BJ (cell line): ENCODE results near the gene MPHOSPH9. TPM values are rescaled to one million over a fixed set of nuclear protein-coding genes. Genes with fewer than 3 reads are reported as not detected.

Experiments
- CTCF ChIA-PET: fragments of 350-600 bp; formaldehyde crosslinking; extraction: SDS; loops from one replicate; lab custom pipeline; 2021; ENCODE audit warnings: antibody characterized with exemption, inconsistent platforms; lab: Yijun Ruan, JAX
- POLR2A ChIA-PET: fragments of 300-600 bp; sonication (Branson Sonifier 250); formaldehyde crosslinking; extraction: SDS; loops from one replicate; lab custom pipeline; 2021; ENCODE audit warnings: antibody characterized with exemption; lab: Charles Lee
- DNase-seq: peaks from one replicate; pipeline ENCODE4 v3.0.0-alpha.2; 2011; ENCODE audit warnings: low read depth
- H3K27me3 ChIP-seq: 2 replicates; pipeline ENCODE4 v1.6.0; 2011; ENCODE audit warnings: low read length; ENCODE audit not compliant: control insufficient read depth, insufficient read depth
- H3K36me3 ChIP-seq: 2 replicates; pipeline ENCODE4 v1.5.1; 2011; ENCODE audit warnings: low read length; ENCODE audit not compliant: control insufficient read depth, insufficient read depth
- H3K4me3 ChIP-seq: 2 replicates; pipeline ENCODE4 v1.5.1; 2011; ENCODE audit warnings: low read depth, mild to moderate bottlenecking, control low read depth, low read length
- CTCF ChIP-seq: IDR thresholded peaks from 2 replicates; pipeline ENCODE4 v1.5.1; 2011; ENCODE audit warnings: low read depth, mild to moderate bottlenecking, control low read depth, inconsistent platforms, low read length, moderate library complexity; ENCODE audit not compliant: insufficient read depth
- polyA plus RNA-seq: library from polyadenylated mRNA; depleted of rRNA; stranded (reverse); fragments of >200 nt; gene quantifications from 2 replicates; pipeline ENCODE4 v1.2.3, GENCODE V29; 2011

MPHOSPH9 gene
- polyA plus RNA-seq, 1 experiment, result 7.6 TPM

GRCh38 chr12:123152833-123153232, 80.1 kb downstream of the MPHOSPH9 start:
- DNase-seq, result no peak
- CTCF ChIA-PET, result interaction anchor here (2.1 to 3.3 kb wide), 2 partner anchors 24 to 109 kb away, joined by 5 to 28 read pairs; no protein-coding TSS in a partner anchor
- POLR2A ChIA-PET, result no interaction called here
- TF ChIP-seq CTCF, result no peak
- Histone ChIP-seq H3K27me3 (no peaks in the 10 kb centered on the region; the same call in 1 of the 2 replicates), H3K36me3 (no peaks in the 10 kb centered on the region), H3K4me3 (no peak overlapping the region)

DNA sequence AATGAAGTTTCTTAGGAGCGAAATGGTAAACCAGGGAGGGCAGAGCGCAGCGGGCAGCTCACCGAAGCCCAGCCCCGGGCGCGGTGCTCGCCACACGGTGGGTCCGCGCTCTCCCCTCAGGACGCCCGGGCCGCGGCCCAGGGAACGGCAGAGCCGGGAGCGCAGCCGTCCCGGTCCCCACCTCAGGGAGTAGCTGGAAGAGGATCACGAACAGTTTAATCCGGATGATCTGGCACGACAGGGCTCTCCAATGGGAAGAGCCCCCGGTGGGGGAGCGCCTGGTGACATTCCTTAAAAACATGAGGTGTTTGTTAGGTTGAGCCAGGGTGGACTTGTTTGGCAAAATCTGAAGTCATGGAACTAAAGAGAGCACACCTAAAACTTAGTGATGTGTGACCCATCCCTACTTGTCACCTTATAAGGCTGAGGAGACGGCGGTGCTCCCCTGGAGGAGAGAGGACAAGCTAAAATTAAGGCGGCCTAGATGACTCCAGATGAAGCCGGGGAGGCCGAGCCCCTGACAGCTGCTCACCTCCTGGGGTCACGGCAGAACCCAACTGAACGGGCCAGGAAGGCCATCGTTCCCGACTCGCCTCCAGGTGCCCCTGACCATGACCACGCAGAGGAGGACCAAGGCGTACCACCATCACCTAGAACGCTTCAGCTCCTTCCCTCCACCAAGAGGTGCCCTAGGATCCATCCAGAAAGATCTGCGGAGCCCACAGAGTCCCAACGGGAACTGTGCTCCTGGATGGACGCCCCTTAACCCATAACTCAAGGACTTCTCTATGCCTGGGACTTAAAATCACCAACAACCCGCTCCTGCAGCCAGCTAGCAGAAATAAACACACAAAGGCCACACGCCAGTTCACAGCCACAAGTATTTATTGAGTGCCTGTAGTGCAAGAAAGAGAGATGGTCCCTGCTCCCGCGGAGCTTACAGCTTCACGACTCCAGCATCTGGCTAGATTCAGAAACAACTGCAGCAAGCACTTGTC, 81.2 kb downstream of the MPHOSPH9 start:
- TF ChIP-seq CTCF, result no peak
- no peak for DNase-seq
- H3K27me3 ChIP-seq, result no peaks in the 10 kb centered on the region; the same call in 1 of the 2 replicates
- H3K4me3 ChIP-seq, result peak overlapping the region; percentile 57
- ChIA-PET CTCF (interaction anchor here (0.8 to 3.3 kb wide), 7 partner anchors 14 to 108 kb away, joined by 3 to 28 read pairs (median 3); no protein-coding TSS in a partner anchor), POLR2A (interaction anchor here (0.5 kb wide), 1 partner anchor 317 kb away, joined by 5 read pairs; no protein-coding TSS in a partner anchor)
- no peaks in the 10 kb centered on the region for H3K36me3 ChIP-seq

- ChIA-PET CTCF (interaction anchor here (0.8 to 3.3 kb wide), 8 partner anchors 15 to 107 kb away, joined by 3 to 28 read pairs (median 4); no protein-coding TSS in a partner anchor), POLR2A (interaction anchor here (0.5 to 0.6 kb wide), 2 partner anchors 10 to 317 kb away, joined by 4 to 5 read pairs; no protein-coding TSS in a partner anchor)
- no peak for TF ChIP-seq CTCF
- Histone ChIP-seq H3K36me3 (no peaks in the 10 kb centered on the region), H3K27me3 (no peaks in the 10 kb centered on the region; the same call in 1 of the 2 replicates), H3K4me3 (peak within 1 kb of the TSS; percentile 57)
- DNase-seq, result no peak
Measured at GRCh38 chr12:123150744-123151456, 82.0 kb downstream of the MPHOSPH9 start, which contains the start of gene PITPNM2. Gene PITPNM2, minus strand, starts transcription at chr12:123151090. Its CDS starts 116,500 bp downstream, at chr12:123034590.

DNA sequence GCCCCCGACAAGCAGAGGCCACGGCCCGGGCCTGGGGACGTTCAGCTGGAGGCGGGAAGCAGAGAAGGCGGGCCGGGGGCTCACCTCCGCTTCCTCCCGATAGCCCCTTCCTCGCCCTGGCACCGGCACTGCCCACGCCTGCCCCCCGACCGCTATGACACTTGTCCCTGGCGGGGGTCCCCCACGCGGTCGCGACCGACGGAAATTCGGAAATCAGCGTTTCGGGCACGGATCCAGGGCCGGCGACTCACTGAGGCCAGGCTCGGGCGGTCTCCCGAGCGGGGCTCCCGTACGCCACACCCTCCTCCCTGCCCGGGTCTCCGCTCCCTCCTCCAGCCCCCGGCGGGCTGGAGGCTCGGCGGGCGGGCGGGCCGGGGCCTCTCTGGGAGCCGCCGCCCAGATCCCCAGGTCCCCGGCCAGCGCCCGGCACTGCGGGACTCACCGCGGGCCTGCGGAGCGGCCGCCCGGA, 82.6 kb downstream of the MPHOSPH9 start:
- Histone ChIP-seq H3K4me3 (peak overlapping the region; percentile 53), H3K36me3 (no peaks in the 10 kb centered on the region), H3K27me3 (no peaks in the 10 kb centered on the region; the same call in 1 of the 2 replicates)
- POLR2A ChIA-PET, result interaction anchor here (0.6 kb wide), 1 partner anchor 10 kb away, joined by 4 read pairs; no protein-coding TSS in a partner anchor
- no peak for DNase-seq
- CTCF ChIA-PET, result interaction anchor here (0.7 to 3.3 kb wide), 4 partner anchors 39 to 107 kb away, joined by 3 to 28 read pairs (median 5); no protein-coding TSS in a partner anchor
- no peak for TF ChIP-seq CTCF
